ENCODE results near the gene SPDYE17. TPM values are rescaled to one million over a fixed set of nuclear protein-coding genes. Genes with fewer than 3 reads are reported as not detected.
"Not testable (repeated sequence)": the region's sequence is repeated elsewhere in the genome, so short reads cannot be mapped to it uniquely, and the experiment has no call there.

SPDYE17 gene
- total RNA-seq, 1 donor = not detected

DNA sequence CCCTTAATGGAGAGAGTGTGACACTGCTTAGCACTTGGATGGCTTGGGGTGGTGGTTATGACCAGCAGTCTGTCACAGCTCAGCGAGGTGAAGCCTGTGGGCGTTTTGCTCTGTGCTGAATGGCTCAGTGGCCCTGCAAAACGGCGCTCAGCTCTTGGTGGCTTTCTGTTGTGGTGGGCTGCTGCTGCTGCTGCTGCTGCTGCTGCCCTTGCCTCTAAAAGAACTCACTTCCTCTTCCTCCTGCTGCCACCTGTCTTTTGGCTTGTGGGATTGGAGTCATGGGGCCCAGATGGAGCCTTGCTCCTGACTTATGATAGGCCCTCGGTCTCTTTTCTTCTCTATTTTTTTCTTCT, 47.4 kb downstream of the SPDYE17 start:
- not testable (repeated sequence) for H3K4me1 ChIP-seq (ENCODE audit: insufficient read depth, low read length); H3K4me3 ChIP-seq (ENCODE audit: low read length); H3K27me3 ChIP-seq (ENCODE audit: insufficient read depth, low read length); H3K9me3 ChIP-seq (ENCODE audit: low read depth, low read length)

DNA sequence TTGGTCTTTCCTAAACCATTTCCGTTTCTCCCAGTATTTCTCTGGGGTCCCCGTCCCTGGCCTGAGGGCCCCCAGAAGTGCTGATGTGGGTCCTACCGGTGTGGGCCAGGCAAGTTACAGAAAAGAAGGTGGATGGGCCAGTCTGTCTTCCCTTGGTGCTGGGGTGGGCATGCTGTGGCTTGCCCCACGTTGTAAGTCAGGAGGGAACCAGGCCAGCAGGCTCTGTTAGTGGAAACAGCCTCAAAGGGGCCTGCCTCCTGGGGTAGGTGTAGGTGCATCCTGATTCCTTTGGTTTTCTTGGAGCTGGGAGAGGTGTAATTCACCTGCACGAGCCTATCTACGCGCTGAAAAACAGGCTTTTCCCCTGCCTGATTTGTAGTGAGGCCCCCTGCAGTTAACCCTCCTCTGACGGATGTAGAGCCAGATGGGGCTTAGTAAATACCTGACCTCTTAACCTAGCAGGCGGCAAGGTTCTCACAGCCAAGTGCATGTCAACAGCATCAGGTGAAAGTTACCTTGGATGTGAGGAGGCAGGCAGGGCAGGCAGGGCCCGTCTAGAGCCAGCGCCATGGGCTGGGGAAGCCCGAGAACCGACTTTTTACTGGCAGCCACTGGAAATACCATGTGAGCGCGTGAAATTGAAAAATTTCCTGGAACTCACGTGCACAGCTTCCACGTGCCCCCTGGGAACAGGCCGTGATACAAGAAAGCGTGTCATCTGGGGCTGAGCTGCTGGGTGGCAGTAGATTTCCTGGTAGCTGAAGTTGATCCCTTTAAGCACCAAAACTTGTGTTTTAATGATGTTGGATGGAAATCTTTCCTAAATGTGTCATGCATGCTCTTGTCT, 48.0 kb downstream of the SPDYE17 start:
- H3K4me3 ChIP-seq (ENCODE audit: low read length); H3K9me3 ChIP-seq (ENCODE audit: low read depth, low read length); H3K27me3 ChIP-seq (ENCODE audit: insufficient read depth, low read length); H3K4me1 ChIP-seq (ENCODE audit: insufficient read depth, low read length): not testable (repeated sequence)

GRCh38 chr7:76983333-76983732, 48.8 kb downstream of the SPDYE17 start:
- H3K4me3 ChIP-seq (ENCODE audit: low read length); H3K4me1 ChIP-seq (ENCODE audit: insufficient read depth, low read length); H3K9me3 ChIP-seq (ENCODE audit: low read depth, low read length); H3K27me3 ChIP-seq (ENCODE audit: insufficient read depth, low read length): not testable (repeated sequence)

DNA sequence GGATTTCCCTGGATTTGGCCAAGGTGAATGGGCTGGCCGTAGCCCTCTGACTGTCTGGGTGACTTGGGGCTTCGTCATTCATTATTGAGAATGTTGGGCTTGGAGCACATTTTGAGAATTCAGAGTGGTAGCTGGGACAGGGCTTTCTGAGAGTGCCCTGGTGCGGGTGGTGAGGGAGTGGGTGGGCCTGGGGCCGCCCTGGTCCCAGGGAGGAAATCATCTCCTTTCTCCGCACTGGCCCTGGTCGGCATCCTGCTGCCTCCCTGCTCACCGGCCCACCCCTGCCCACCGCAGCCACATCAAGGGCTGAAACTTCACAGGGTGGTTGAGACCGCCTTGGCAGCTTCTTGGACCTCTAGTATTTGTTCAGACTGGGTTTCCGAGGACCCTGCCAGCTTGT, 49.7 kb downstream of the SPDYE17 start:
- not testable (repeated sequence) for H3K4me1 ChIP-seq (ENCODE audit: insufficient read depth, low read length); H3K27me3 ChIP-seq (ENCODE audit: insufficient read depth, low read length); H3K9me3 ChIP-seq (ENCODE audit: low read depth, low read length); H3K4me3 ChIP-seq (ENCODE audit: low read length)

DNA sequence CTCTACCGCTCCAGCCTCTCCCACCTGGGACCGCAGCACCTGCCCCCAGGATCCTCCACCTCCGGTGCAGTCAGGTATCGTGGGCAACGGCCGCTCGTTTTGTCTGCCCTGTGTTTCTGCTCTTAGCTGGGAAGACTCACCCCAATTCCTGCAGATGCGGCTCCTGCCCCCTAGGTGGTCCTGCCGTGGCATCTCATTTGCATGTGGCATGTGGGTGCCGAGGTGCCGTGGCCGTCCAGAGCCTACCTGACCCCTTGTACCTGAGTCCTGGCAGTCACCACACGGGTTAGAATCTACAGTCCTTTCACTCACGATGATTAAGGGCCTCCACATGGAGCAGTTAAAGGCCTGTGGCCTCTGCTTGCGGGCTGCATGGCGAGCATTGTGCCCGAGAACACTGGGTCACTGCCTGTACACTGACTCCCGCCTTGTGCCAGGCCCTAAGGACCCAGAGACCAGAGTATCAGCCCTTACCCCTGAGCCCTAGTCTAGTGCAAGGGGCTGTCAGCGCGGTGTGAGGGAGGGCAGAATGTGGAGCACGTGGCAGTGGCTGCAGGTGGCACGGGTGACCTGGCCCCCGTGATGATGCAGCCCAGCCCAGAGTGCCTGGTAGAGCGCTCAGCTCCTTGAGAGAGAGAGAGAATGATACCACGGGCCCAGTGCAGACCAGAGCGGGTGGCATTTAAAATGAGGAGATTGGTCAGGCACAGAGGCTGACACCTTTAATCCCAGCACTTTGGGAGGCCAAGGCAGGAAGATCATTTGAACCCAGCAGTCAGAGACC, 50.8 kb downstream of the SPDYE17 start:
- not testable (repeated sequence) for H3K4me3 ChIP-seq (ENCODE audit: low read length); H3K27me3 ChIP-seq (ENCODE audit: insufficient read depth, low read length); H3K4me1 ChIP-seq (ENCODE audit: insufficient read depth, low read length); H3K9me3 ChIP-seq (ENCODE audit: low read depth, low read length)

DNA sequence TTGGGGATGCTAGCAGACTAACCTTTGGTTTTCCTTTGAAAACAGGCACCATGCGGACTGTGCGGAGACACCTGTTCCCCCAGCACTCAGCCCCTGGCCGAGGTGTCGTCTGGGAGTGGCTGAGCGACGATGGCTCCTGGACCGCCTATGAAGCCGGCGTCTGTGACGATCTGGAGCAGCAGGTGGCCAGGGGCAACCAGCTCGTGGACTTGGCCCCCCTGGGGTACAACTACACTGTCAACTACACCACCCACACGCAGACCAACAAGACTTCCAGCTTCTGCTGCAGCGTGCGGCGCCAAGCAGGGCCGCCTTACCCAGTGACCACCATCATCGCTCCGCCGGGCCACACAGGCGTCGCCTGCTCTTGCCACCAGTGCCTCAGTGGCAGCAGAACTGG, 51.6 kb downstream of the SPDYE17 start:
- not testable (repeated sequence) for H3K4me3 ChIP-seq (ENCODE audit: low read length); H3K9me3 ChIP-seq (ENCODE audit: low read depth, low read length); H3K4me1 ChIP-seq (ENCODE audit: insufficient read depth, low read length); H3K27me3 ChIP-seq (ENCODE audit: insufficient read depth, low read length)

DNA sequence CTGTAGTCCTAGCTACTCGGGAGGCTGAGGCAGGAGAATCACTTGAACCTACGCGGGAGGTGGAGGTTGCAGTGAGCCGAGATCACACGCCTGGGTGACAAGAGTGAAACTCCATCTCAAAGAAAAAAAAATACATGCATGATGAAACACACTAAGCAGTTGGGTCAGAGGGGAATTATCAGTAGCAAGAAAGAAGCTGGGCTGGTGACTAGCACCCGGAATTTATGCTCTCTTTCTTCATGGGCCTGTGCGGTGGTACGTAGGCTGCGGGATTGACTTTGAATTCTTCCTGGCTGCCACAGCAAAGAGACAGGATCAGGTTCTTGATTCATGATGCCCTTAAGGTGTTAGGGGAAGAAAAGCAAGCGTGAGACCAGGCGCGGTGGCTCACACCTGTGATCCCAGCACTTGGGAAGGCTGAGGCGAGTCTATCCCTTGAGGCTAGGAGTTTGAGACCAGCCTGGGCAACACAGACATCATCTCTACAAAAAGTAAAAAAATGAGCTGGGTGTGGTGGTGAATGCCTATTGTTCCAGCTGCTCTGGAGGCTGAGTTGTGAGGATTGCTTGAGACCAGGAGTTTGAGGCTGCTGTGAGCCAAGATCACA, 54.3 kb downstream of the SPDYE17 start:
- H3K4me1 ChIP-seq (ENCODE audit: insufficient read depth, low read length); H3K4me3 ChIP-seq (ENCODE audit: low read length); H3K9me3 ChIP-seq (ENCODE audit: low read depth, low read length); H3K27me3 ChIP-seq (ENCODE audit: insufficient read depth, low read length): not testable (repeated sequence)

DNA sequence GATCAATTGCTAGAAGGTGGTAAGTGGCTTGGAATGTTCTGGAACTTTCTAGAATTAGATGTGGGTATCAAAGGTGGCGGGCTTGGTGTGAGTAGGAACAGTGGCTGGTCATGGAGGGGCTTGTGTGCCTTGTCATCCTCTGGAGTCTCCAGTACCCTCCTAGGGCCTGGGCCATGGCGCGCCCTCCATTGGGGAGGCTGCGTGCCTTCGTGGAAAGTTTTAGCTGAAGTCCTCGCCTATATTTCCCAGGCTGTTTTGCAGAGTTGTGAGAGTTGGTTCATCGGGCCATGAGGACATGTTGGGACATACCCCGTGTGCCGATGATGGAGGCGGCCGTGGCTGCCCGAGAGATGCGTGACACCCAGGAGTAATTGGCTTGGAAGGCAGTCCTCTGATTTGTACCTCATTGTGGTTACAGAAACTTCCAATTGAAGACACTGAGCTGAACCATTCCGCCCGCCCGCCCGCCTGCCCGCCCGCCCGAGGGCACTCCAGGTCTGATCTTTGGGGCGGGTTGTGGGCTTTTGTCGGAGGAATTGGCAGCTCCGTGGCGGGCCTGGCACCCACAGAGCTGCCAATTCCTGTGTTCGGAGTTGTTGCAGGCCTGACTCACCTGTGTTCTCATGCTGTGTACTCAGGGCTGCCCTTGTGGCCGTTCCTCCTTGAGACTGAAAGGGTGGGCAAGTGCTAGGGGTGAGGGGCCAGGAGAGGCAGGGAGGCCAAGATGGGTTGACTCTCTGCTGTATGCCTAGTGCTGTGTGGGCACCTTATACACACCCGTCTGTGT, 57.2 kb downstream of the SPDYE17 start:
- H3K4me1 ChIP-seq (ENCODE audit: insufficient read depth, low read length); H3K9me3 ChIP-seq (ENCODE audit: low read depth, low read length); H3K27me3 ChIP-seq (ENCODE audit: insufficient read depth, low read length); H3K4me3 ChIP-seq (ENCODE audit: low read length): not testable (repeated sequence)

DNA sequence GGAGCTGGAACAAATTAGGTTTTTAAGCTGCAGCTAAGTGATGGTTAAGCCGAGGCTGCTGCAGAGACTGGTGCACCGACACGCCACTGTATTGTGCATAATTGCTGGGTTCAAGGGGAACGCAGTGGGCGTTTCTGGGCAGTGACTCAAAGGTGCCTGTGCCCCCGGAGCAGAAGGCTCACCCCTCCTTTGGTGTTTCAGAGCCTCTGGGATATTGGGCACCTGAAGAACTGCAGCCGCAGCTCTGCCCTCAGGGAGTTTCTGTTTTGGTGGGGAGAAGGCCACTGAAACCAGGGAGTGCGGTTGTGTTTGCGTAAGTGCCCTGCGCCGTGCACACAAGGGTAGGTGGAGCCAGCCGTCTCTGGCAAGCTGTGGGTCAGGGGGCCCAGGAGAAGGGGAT, 57.8 kb downstream of the SPDYE17 start:
- H3K4me3 ChIP-seq (ENCODE audit: low read length); H3K9me3 ChIP-seq (ENCODE audit: low read depth, low read length); H3K4me1 ChIP-seq (ENCODE audit: insufficient read depth, low read length); H3K27me3 ChIP-seq (ENCODE audit: insufficient read depth, low read length): not testable (repeated sequence)

GRCh38 chr7:76972391-76972790, 59.8 kb downstream of the SPDYE17 start:
- not testable (repeated sequence) for H3K4me1 ChIP-seq (ENCODE audit: insufficient read depth, low read length); H3K4me3 ChIP-seq (ENCODE audit: low read length); H3K27me3 ChIP-seq (ENCODE audit: insufficient read depth, low read length); H3K9me3 ChIP-seq (ENCODE audit: low read depth, low read length)

Other genes starting within 250 kb of the SPDYE17 start
- 0.21 TPM for gene SPDYE18, start 30.2 kb upstream of the SPDYE17 start, total RNA-seq
- gene CCDC146, start 90.3 kb upstream of the SPDYE17 start, total RNA-seq = 11.2 TPM
- gene FGL2, start 167.5 kb upstream of the SPDYE17 start, total RNA-seq = 37.4 TPM

Measured in mononuclear cell (primary cell).